BJ (cell line): ENCODE data around the gene ANKRD16. TPM values are rescaled to one million over a fixed set of nuclear protein-coding genes. Genes with fewer than 3 reads are reported as not detected.
"Not testable (repeated sequence)": the region's sequence is repeated elsewhere in the genome, so short reads cannot be mapped to it uniquely, and the experiment has no call there.

Source experiments
- CTCF ChIA-PET: fragments of 350-600 bp; formaldehyde crosslinking; extraction: SDS; loops from one replicate; lab custom pipeline; 2021; ENCODE audit warnings: antibody characterized with exemption, inconsistent platforms; lab: Yijun Ruan, JAX
- POLR2A ChIA-PET: fragments of 300-600 bp; sonication (Branson Sonifier 250); formaldehyde crosslinking; extraction: SDS; loops from one replicate; lab custom pipeline; 2021; ENCODE audit warnings: antibody characterized with exemption; lab: Charles Lee
- DNase-seq: peaks from one replicate; pipeline ENCODE4 v3.0.0-alpha.2; 2011; ENCODE audit warnings: low read depth
- H3K27me3 ChIP-seq: 2 replicates; pipeline ENCODE4 v1.6.0; 2011; ENCODE audit warnings: low read length; ENCODE audit not compliant: control insufficient read depth, insufficient read depth
- H3K36me3 ChIP-seq: 2 replicates; pipeline ENCODE4 v1.5.1; 2011; ENCODE audit warnings: low read length; ENCODE audit not compliant: control insufficient read depth, insufficient read depth
- H3K4me3 ChIP-seq: 2 replicates; pipeline ENCODE4 v1.5.1; 2011; ENCODE audit warnings: low read depth, mild to moderate bottlenecking, control low read depth, low read length
- CTCF ChIP-seq: IDR thresholded peaks from 2 replicates; pipeline ENCODE4 v1.5.1; 2011; ENCODE audit warnings: low read depth, mild to moderate bottlenecking, control low read depth, inconsistent platforms, low read length, moderate library complexity; ENCODE audit not compliant: insufficient read depth
- polyA plus RNA-seq: library from polyadenylated mRNA; depleted of rRNA; stranded (reverse); fragments of >200 nt; gene quantifications from 2 replicates; pipeline ENCODE4 v1.2.3, GENCODE V29; 2011

Gene ANKRD16
- polyA plus RNA-seq, 1 experiment = 7.4 TPM

GRCh38 chr10:5915451-5915850, 25.8 kb upstream of the ANKRD16 start:
- ChIA-PET CTCF (no interaction called here), POLR2A (no interaction called here)
- no peak for TF ChIP-seq CTCF
- no peak for DNase-seq
- no peaks in the 10 kb centered on the region for H3K27me3 ChIP-seq
- peaks cover 44% of the 10 kb centered on the region for H3K36me3 ChIP-seq
- H3K4me3 ChIP-seq = no peak overlapping the region

- Histone ChIP-seq H3K27me3 (no peaks in the 10 kb centered on the region), H3K4me3 (no peak overlapping the region), H3K36me3 (peaks cover 45% of the 10 kb centered on the region)
- DNase-seq = no peak
- ChIA-PET POLR2A (no interaction called here), CTCF (no interaction called here)
- no peak for TF ChIP-seq CTCF
Observed at GRCh38 chr10:5913736-5914135, 24.0 kb upstream of the ANKRD16 start.

- ChIA-PET CTCF (no interaction called here), POLR2A (no interaction called here)
- peaks cover 37% of the 10 kb centered on the region for H3K36me3 ChIP-seq
Observed at GRCh38 chr10:5911670-5912069, 22.0 kb upstream of the ANKRD16 start.

GRCh38 chr10:5910323-5911100, 20.8 kb upstream of the ANKRD16 start:
- TF ChIP-seq CTCF = no peak
- Histone ChIP-seq H3K27me3 (no peaks in the 10 kb centered on the region), H3K36me3 (peaks cover 38% of the 10 kb centered on the region), H3K4me3 (no peak overlapping the region)
- POLR2A ChIA-PET = no interaction called here
- no peak for DNase-seq
- CTCF ChIA-PET = no interaction called here

More at GRCh38 chr10:5911670-5912069, 22.0 kb upstream of the ANKRD16 start:
- no peak for DNase-seq
- no peaks in the 10 kb centered on the region for H3K27me3 ChIP-seq
- H3K4me3 ChIP-seq = no peak overlapping the region
- no peak for TF ChIP-seq CTCF

GRCh38 chr10:5908676-5909075, 19.0 kb upstream of the ANKRD16 start:
- not testable (repeated sequence) for DNase-seq, H3K4me3 ChIP-seq, H3K27me3 ChIP-seq
- POLR2A ChIA-PET = interaction anchor here (0.5 kb wide), 1 partner anchor 96 kb away, joined by 4 read pairs; the partner anchor contains the start of gene GDI2
- CTCF ChIA-PET = interaction anchor here (1.1 kb wide), 1 partner anchor 15 kb away, joined by 3 read pairs; no protein-coding TSS in a partner anchor
- peaks cover 25% of the 10 kb centered on the region for H3K36me3 ChIP-seq
